PC-9 (cell line): ENCODE data around the gene CLCN6.

Experiments used
- CTCF ChIP-seq: fragments of 200-600 bp; sonication (generic); conservative IDR thresholded peaks from 2 replicates; pipeline ENCODE4 v1.6.1; 2017; ENCODE audit warnings: mixed run types, antibody characterized with exemption, mild to moderate bottlenecking, moderate library complexity
- EZH2 ChIP-seq: fragments of 200-600 bp; sonication (generic); IDR thresholded peaks from 2 replicates; pipeline ENCODE4 v1.8.0; 2017; ENCODE audit warnings: antibody characterized with exemption, low read depth

GRCh38 chr1:11885916-11886315 is 79.9 kb downstream of the CLCN6 start:
- TF ChIP-seq CTCF (no peak), EZH2 (no peak)
